ENCODE measurements around the gene IL13RA2. TPM values are rescaled to one million over a fixed set of nuclear protein-coding genes. Genes with fewer than 3 reads are reported as not detected.

The IL13RA2 gene
- total RNA-seq, 4 donors from 2014 or later = not detected

DNA sequence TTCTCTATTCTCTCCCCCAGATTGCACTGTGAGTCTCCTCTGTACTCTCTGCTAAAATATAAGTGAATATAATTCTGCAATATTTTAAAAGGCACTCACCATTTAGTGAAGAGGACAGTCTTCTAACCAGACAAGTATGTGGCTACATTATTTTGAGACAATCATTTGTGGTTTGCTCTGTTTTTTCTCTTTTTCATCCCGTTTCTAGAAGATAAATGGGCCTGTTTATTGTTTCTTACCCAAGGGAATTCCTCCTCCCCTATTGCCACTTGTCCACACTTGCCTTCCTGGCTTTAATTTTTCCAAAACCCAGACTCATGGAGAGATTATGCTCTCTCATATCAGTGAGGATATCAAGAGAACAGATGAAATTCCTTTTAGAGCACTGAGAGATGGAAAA lies 18.6 kb upstream of the IL13RA2 start:
- no peak for TF ChIP-seq POLR2A (IDR thresholded peaks at IDR 0.05)
- TF ChIP-seq, protein P1, sequence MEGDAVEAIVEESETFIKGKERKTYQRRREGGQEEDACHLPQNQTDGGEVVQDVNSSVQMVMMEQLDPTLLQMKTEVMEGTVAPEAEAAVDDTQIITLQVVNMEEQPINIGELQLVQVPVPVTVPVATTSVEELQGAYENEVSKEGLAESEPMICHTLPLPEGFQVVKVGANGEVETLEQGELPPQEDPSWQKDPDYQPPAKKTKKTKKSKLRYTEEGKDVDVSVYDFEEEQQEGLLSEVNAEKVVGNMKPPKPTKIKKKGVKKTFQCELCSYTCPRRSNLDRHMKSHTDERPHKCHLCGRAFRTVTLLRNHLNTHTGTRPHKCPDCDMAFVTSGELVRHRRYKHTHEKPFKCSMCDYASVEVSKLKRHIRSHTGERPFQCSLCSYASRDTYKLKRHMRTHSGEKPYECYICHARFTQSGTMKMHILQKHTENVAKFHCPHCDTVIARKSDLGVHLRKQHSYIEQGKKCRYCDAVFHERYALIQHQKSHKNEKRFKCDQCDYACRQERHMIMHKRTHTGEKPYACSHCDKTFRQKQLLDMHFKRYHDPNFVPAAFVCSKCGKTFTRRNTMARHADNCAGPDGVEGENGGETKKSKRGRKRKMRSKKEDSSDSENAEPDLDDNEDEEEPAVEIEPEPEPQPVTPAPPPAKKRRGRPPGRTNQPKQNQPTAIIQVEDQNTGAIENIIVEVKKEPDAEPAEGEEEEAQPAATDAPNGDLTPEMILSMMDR (IDR thresholded peaks at IDR 0.05) = no peak
- Histone ChIP-seq H3K27me3 (peaks cover 0 to 8% of the 10 kb centered on the region in 2 donors), H3K4me3 (no peak overlapping the region), H3K27ac (no peak overlapping the region), H3K4me1 (no peaks in the 10 kb centered on the region), H3K36me3 (no peaks in the 10 kb centered on the region), H3K9me3 (no peaks in the 10 kb centered on the region)
- DNase-seq = no peak
- intact Hi-C loops (cut with DNase I; ENCODE audit: low total_unique reads) = no loop called here

DNA sequence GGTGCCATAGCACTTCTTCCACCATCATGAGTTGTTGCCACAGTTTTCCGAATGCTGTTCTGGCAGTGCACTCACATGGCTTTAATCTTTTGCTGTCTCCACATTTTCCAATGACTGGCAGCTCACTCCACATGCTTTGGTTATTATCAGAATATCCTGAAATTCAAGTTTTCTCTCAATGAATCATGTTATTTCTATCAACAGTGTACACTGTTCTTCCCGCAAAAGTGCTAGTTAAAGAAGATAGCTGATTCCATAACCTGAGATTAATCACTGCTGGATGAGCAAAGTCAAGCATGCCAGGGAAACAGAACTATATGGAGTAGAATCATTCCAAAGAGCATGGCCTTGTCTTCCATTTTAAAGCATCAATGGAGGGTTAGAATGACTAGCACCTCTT lies 14.6 kb upstream of the IL13RA2 start:
- no peak overlapping the region for H3K4me3 ChIP-seq
- no peak for TF ChIP-seq POLR2A (IDR thresholded peaks at IDR 0.05)
- TF ChIP-seq, protein P1 (IDR thresholded peaks at IDR 0.05) = no peak
- intact Hi-C loops (cut with DNase I; ENCODE audit: low total_unique reads) = no loop called here
- H3K27ac ChIP-seq = no peak overlapping the region
- H3K9me3 ChIP-seq = no peaks in the 10 kb centered on the region
- no peaks in the 10 kb centered on the region for H3K4me1 ChIP-seq
- no peaks in the 10 kb centered on the region for H3K36me3 ChIP-seq
- no peak for DNase-seq
- H3K27me3 ChIP-seq = peaks cover 0 to 8% of the 10 kb centered on the region in 2 donors

- H3K9me3 ChIP-seq = no peaks in the 10 kb centered on the region
- TF ChIP-seq, protein P1 (IDR thresholded peaks at IDR 0.05) = no peak
- no peak for TF ChIP-seq POLR2A (IDR thresholded peaks at IDR 0.05)
- H3K27ac ChIP-seq = no peak overlapping the region
- no peak overlapping the region for H3K4me3 ChIP-seq
- intact Hi-C loops (cut with DNase I; ENCODE audit: low total_unique reads) = no loop called here
- H3K27me3 ChIP-seq = peaks cover 0 to 8% of the 10 kb centered on the region in 2 donors
- H3K4me1 ChIP-seq = no peaks in the 10 kb centered on the region
- no peaks in the 10 kb centered on the region for H3K36me3 ChIP-seq
- DNase-seq = no peak
Observed at GRCh38 chrX:115030625-115031024, 13.2 kb upstream of the IL13RA2 start.

DNA sequence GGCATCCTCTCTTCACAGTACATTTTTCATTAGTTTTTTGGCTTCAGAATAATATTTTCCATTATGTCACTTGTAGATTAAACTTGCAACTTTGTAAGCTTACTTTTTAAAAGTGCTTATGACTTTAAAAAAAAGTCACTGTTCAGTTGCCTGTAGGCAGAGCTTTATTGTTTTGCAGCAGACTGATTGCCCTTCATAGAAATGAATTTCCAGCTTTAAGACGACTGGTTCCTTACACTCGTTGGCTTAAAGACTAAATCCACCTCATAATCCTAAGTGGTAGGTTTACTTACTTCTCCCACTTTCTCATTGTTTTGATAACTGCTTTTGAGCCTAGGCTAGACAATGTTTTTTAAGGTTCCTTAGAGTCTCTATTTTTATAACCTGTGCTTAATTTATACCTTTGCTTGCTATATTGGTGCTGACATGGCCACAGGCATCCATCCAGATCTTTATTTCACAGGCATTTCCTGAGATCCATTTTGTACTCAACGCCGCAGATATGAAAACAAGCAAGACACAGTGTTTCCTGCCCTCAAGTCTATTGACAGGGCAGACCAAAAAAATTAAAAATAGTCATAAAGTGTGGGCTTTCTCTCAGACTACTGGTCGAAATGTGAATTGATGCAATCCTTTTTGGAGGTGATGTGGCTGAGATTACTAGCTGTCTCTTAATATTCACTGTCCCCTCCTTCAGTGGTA lies 12.6 kb upstream of the IL13RA2 start:
- no peak for DNase-seq
- Histone ChIP-seq H3K36me3 (no peaks in the 10 kb centered on the region), H3K4me1 (no peaks in the 10 kb centered on the region), H3K4me3 (no peak overlapping the region), H3K27me3 (peaks cover 0 to 8% of the 10 kb centered on the region in 2 donors), H3K27ac (no peak overlapping the region), H3K9me3 (no peaks in the 10 kb centered on the region)
- intact Hi-C loops (cut with DNase I; ENCODE audit: low total_unique reads) = no loop called here
- no peak for TF ChIP-seq POLR2A (IDR thresholded peaks at IDR 0.05)
- TF ChIP-seq, protein P1 (IDR thresholded peaks at IDR 0.05) = no peak

- no peaks in the 10 kb centered on the region for H3K4me1 ChIP-seq
- intact Hi-C loops (cut with DNase I; ENCODE audit: low total_unique reads) = no loop called here
- peaks cover 0 to 8% of the 10 kb centered on the region in 2 donors for H3K27me3 ChIP-seq
- H3K4me3 ChIP-seq = no peak overlapping the region
- DNase-seq = no peak
- H3K9me3 ChIP-seq = no peaks in the 10 kb centered on the region
- no peaks in the 10 kb centered on the region for H3K36me3 ChIP-seq
- TF ChIP-seq, protein P1 (IDR thresholded peaks at IDR 0.05) = no peak
- TF ChIP-seq POLR2A (IDR thresholded peaks at IDR 0.05) = no peak
- no peak overlapping the region for H3K27ac ChIP-seq
Observed at GRCh38 chrX:115029440-115029839, 12.0 kb upstream of the IL13RA2 start.
